GM21786 (cell line): ENCODE measurements around the gene PIR.
A peak's percentile ranks its signal among the peaks of the same experiment; 100 is the strongest.

ENCODE experiments used
- ATAC-seq: cut with Tn5 transposase; IDR thresholded peaks from one replicate; pipeline ENCODE4 v1.9.1; 2021; ENCODE audit not compliant: unreplicated experiment

The PIR gene

GRCh38 chrX:15493118-15493962 lies at the start of gene PIR:
PIR (minus strand) TSS chrX:15493333; CDS start chrX:15491257, 2,076 bp downstream.
- ATAC-seq, result peak; percentile 96

- ATAC-seq, result no peak
These were observed 37.2 kb upstream of the PIR start for GRCh38 chrX:15530318-15530717.

GRCh38 chrX:15529165-15529564 lies 36.0 kb upstream of the PIR start:
- no peak for ATAC-seq

- no peak for ATAC-seq
These were observed 32.7 kb upstream of the PIR start for GRCh38 chrX:15525664-15526416.

GRCh38 chrX:15524417-15524816 lies 31.3 kb upstream of the PIR start:
- ATAC-seq, result no peak

GRCh38 chrX:15523088-15523487 lies 30.0 kb upstream of the PIR start:
- no peak for ATAC-seq

- no peak for ATAC-seq
These were observed 29.3 kb upstream of the PIR start for GRCh38 chrX:15522464-15522863.

GRCh38 chrX:15515931-15516330 lies 22.8 kb upstream of the PIR start:
- ATAC-seq, result no peak

GRCh38 chrX:15514279-15514678 lies 21.1 kb upstream of the PIR start:
- no peak for ATAC-seq

- ATAC-seq, result no peak
These were observed 19.4 kb upstream of the PIR start for GRCh38 chrX:15512401-15512965.

- ATAC-seq, result no peak
These were observed 18.4 kb upstream of the PIR start for GRCh38 chrX:15511563-15511962.

GRCh38 chrX:15509845-15510244 lies 16.7 kb upstream of the PIR start:
- no peak for ATAC-seq

GRCh38 chrX:15507005-15507404 lies 13.9 kb upstream of the PIR start:
- no peak for ATAC-seq

GRCh38 chrX:15505101-15505500 lies 12.0 kb upstream of the PIR start:
- ATAC-seq, result no peak

- ATAC-seq, result no peak
These were observed 11.5 kb upstream of the PIR start for GRCh38 chrX:15504661-15505060.

GRCh38 chrX:15501506-15501905 lies 8.4 kb upstream of the PIR start:
- no peak for ATAC-seq

GRCh38 chrX:15500497-15500966 lies 7.4 kb upstream of the PIR start, which contains the start of gene BMX:
BMX (plus strand) TSS chrX:15500807; CDS start chrX:15508354, 7,547 bp downstream.
- ATAC-seq, result no peak

GRCh38 chrX:15499976-15500375 lies 6.8 kb upstream of the PIR start:
- no peak for ATAC-seq

- no peak for ATAC-seq
These were observed 5.6 kb upstream of the PIR start for GRCh38 chrX:15498741-15499140.

GRCh38 chrX:15497865-15498264 lies 4.7 kb upstream of the PIR start:
- no peak for ATAC-seq

GRCh38 chrX:15496824-15497223 lies 3.7 kb upstream of the PIR start:
- no peak for ATAC-seq

- ATAC-seq, result no peak
These were observed 2.7 kb upstream of the PIR start for GRCh38 chrX:15495801-15496200.
